Measurements from ENCODE around the gene CSNK2A3. TPM values are rescaled to one million over a fixed set of nuclear protein-coding genes. Genes with fewer than 3 reads are reported as not detected.

CSNK2A3 gene
- total RNA-seq, 1 donor from 2014 or later = 0.35 TPM

DNA sequence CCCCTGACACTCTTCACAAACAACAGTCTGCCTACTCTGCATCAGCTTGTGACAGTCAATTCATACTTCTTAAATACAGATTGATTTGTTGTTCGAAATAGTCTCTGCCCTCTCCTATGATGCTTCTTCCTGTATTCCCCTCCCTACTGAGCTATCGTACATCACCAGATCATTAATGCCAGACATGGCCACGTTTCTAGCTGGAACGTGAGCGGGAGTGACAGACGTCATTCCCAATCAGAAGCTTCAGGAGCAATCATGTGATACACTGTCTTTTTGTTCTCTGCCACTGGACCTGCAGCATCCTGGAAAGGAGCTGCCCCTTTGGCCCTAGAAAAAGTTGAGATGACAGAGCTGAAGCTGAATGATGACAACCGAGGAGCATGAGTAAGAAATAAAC is 48.5 kb downstream of the CSNK2A3 start:
- H3K4me3 ChIP-seq (ENCODE audit: low read depth, low read length) = no peak overlapping the region
- TF ChIP-seq, protein P1, sequence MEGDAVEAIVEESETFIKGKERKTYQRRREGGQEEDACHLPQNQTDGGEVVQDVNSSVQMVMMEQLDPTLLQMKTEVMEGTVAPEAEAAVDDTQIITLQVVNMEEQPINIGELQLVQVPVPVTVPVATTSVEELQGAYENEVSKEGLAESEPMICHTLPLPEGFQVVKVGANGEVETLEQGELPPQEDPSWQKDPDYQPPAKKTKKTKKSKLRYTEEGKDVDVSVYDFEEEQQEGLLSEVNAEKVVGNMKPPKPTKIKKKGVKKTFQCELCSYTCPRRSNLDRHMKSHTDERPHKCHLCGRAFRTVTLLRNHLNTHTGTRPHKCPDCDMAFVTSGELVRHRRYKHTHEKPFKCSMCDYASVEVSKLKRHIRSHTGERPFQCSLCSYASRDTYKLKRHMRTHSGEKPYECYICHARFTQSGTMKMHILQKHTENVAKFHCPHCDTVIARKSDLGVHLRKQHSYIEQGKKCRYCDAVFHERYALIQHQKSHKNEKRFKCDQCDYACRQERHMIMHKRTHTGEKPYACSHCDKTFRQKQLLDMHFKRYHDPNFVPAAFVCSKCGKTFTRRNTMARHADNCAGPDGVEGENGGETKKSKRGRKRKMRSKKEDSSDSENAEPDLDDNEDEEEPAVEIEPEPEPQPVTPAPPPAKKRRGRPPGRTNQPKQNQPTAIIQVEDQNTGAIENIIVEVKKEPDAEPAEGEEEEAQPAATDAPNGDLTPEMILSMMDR (conservative IDR thresholded peaks at IDR 0.05; ENCODE audit: low read depth, low read length) = no peak
- no peak for DNase-seq (ENCODE audit: low read depth)

DNA sequence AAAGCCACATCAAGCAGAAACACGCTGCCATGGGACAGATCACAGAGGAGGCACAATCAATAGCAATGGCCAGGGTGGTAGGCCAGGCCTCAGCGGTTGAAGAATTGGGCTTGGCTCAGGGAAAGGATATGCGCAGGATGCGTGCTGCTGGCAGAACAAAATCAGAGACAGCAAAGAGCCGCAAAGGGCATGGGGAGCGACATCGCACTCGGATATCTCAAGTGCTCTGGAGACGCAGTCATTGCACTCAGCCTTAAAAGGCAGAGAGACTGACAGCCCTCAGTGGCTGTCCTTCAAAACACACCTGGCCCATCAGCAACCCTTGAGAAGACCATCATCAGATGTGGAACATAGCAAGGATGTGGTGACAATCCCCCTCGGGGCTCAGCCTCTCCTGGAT is 50.5 kb downstream of the CSNK2A3 start:
- DNase-seq (ENCODE audit: low read depth) = no peak
- no peak overlapping the region for H3K4me3 ChIP-seq (ENCODE audit: low read depth, low read length)
- TF ChIP-seq, protein P1 (conservative IDR thresholded peaks at IDR 0.05; ENCODE audit: low read depth, low read length) = no peak

All from epithelial cell of proximal tubule (primary cell).